ENCODE results near the gene FOXE1. TPM values are rescaled to one million over a fixed set of nuclear protein-coding genes. Genes with fewer than 3 reads are reported as not detected.

The FOXE1 gene
- total and polyA plus RNA-seq, 2 of the 4 experiments (the other 2 are of a cell fraction), result under 0.01 to 0.22 TPM

GRCh38 chr9:97875111-97875510 lies 22.1 kb downstream of the FOXE1 start:
- H4K20me1 ChIP-seq (ENCODE audit: insufficient read depth, low read length), result peaks cover 4% of the 10 kb centered on the region; the same call in 1 of the 2 replicates
- H3K36me3 ChIP-seq (ENCODE audit: control insufficient read depth, insufficient read depth, low read length), result no peaks in the 10 kb centered on the region
- peak overlapping the region; percentile 25; the same call in 1 of the 2 replicates for H2BK120ac ChIP-seq (ENCODE audit: low read depth, low read length)
- CTCF ChIA-PET, result no interaction called here
- TF ChIP-seq NFE2L2 (IDR thresholded peaks at IDR 0.05; ENCODE audit: low read depth, low read length) (no peak), POLR2A (IDR thresholded peaks at IDR 0.05; ENCODE audit: low read depth, low read length) (no peak), SMC3 (IDR thresholded peaks at IDR 0.05; ENCODE audit: low read depth, low read length) (no peak), BHLHE40 (IDR thresholded peaks at IDR 0.05; ENCODE audit: low read depth, low read length) (no peak), MAFK (IDR thresholded peaks at IDR 0.05; ENCODE audit: low read depth, low read length) (no peak), FOS (IDR thresholded peaks at IDR 0.05; ENCODE audit: low read depth, low read length) (no peak), MAZ (IDR thresholded peaks at IDR 0.05; ENCODE audit: borderline replicate concordance, low read depth, low read length) (no peak), RCOR1 (IDR thresholded peaks at IDR 0.05; ENCODE audit: insufficient replicate concordance, low read length) (no peak), RAD21 (IDR thresholded peaks at IDR 0.05; ENCODE audit: low read length) (no peak)
- TF ChIP-seq, protein P1, sequence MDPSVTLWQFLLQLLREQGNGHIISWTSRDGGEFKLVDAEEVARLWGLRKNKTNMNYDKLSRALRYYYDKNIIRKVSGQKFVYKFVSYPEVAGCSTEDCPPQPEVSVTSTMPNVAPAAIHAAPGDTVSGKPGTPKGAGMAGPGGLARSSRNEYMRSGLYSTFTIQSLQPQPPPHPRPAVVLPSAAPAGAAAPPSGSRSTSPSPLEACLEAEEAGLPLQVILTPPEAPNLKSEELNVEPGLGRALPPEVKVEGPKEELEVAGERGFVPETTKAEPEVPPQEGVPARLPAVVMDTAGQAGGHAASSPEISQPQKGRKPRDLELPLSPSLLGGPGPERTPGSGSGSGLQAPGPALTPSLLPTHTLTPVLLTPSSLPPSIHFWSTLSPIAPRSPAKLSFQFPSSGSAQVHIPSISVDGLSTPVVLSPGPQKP (IDR thresholded peaks at IDR 0.05; ENCODE audit: borderline replicate concordance, low read depth, low read length), result no peak
- no peaks in the 10 kb centered on the region for H3K9me3 ChIP-seq (ENCODE audit: control insufficient read depth, insufficient read depth, low read length)
- BruUV-seq (replicated peaks), result no TSS peak
- no peak overlapping the region for H3K9ac ChIP-seq (ENCODE audit: low read depth, low read length)
- peak overlapping the region; percentile 55 for H2AK5ac ChIP-seq (ENCODE audit: low read depth, low read length)
- H3K27me3 ChIP-seq (ENCODE audit: control insufficient read depth, insufficient read depth, low read length), result peaks cover 8% of the 10 kb centered on the region
- WGBS, 2 experiments (ENCODE audit: extremely low coverage in 2 of 2, insufficient read length in 1 of 2), result 100% methylated on average over 1 of the region's 5 CpGs; no CpG with 5 or more reads in 1 of the 2 experiments
- no peak overlapping the region for H3K56ac ChIP-seq (ENCODE audit: extremely low read depth, insufficient read depth, low read length)
- in situ Hi-C loops (cut with MboI; ENCODE audit: low sequenced_read_pairs) (no loop called here), dilution Hi-C loops (cut with HindIII; ENCODE audit: low sequenced_read_pairs, unreplicated experiment) (no loop called here), intact Hi-C loops (cut with micrococcal nuclease) (no loop called here)
- peaks cover 6% of the 10 kb centered on the region; the same call in 1 of the 2 replicates for H3K9me1 ChIP-seq (ENCODE audit: insufficient read depth, low read length)
- DNase-seq, result no peak
- H3K4ac ChIP-seq (ENCODE audit: low read depth, low read length), result peak overlapping the region; percentile 35
- H3K79me1 ChIP-seq (ENCODE audit: low read depth in 1 of 2, low read length in 2 of 2), result no peaks in the 10 kb centered on the region
- no peak for ATAC-seq (ENCODE audit: low read depth)
- H3K23ac ChIP-seq (ENCODE audit: low read depth, low read length), result no peak overlapping the region
- H3K4me3 ChIP-seq (ENCODE audit: insufficient read depth, low read depth, low read length), result no peak overlapping the region
- H2AK9ac ChIP-seq (replicated peaks; ENCODE audit: low read depth, low read length, poor library complexity), result no peak overlapping the region
- no peak overlapping the region for H4K8ac ChIP-seq (ENCODE audit: low read depth in 2 of 2, low read length in 2 of 2)
- no peak overlapping the region for H3K27ac ChIP-seq (ENCODE audit: insufficient read depth, low read length)
- no peak overlapping the region for H3K14ac ChIP-seq (replicated peaks; ENCODE audit: low read depth, low read length)
- no peak overlapping the region for H3K18ac ChIP-seq (ENCODE audit: low read depth, low read length)
- peak overlapping the region; percentile 50 for H4K91ac ChIP-seq (ENCODE audit: insufficient read depth, low read depth, low read length)
- H2BK5ac ChIP-seq (ENCODE audit: low read depth, low read length, poor library complexity, severe bottlenecking), result no peak overlapping the region
- peaks cover 3% of the 10 kb centered on the region; the same call in 1 of the 2 replicates for H3K4me1 ChIP-seq (ENCODE audit: control insufficient read depth, insufficient read depth, low read length)
- peak overlapping the region; percentile 18 for H2AFZ ChIP-seq (replicated peaks; ENCODE audit: low read length, poor library complexity)
- H4K5ac ChIP-seq (ENCODE audit: low read depth, low read length), result no peak overlapping the region
- H3K4me2 ChIP-seq (ENCODE audit: low read depth, low read length), result no peak overlapping the region
- POLR2A ChIA-PET (ENCODE audit: unreplicated experiment), result no interaction called here
- peak overlapping the region; percentile 71; the same call in 1 of the 3 replicates for H2BK15ac ChIP-seq (ENCODE audit: low read depth, low read length)
- peak overlapping the region; percentile 10; the same call in 1 of the 2 replicates for H2BK20ac ChIP-seq (ENCODE audit: low read depth, low read length)
